IPS-18c (cell line): Measurements from ENCODE around the gene SEC11A.
"Not testable (repeated sequence)": the region's sequence is repeated elsewhere in the genome, so short reads cannot be mapped to it uniquely, and the experiment has no call there.

Experiments used
- H3K4me3 ChIP-seq: 2 replicates; pipeline ENCODE4 v1.7.0; 2013; ENCODE audit warnings: low read depth, mild to moderate bottlenecking, low read length, moderate library complexity; ENCODE audit not compliant: insufficient read depth
- H3K9me3 ChIP-seq: one replicate; pipeline ENCODE4 v1.6.1; 2013; ENCODE audit warnings: mild to moderate bottlenecking, low read length, moderate library complexity; ENCODE audit not compliant: control insufficient read depth, insufficient read depth

The SEC11A gene

GRCh38 chr15:84747416-84748273 is 31.7 kb upstream of the SEC11A start:
- no peaks in the 10 kb centered on the region for H3K9me3 ChIP-seq
- H3K4me3 ChIP-seq, result peak overlapping the region; percentile 59

- no peaks in the 10 kb centered on the region for H3K9me3 ChIP-seq
- no peak overlapping the region for H3K4me3 ChIP-seq
Measured at GRCh38 chr15:84741121-84741520, 25.2 kb upstream of the SEC11A start.

GRCh38 chr15:84740691-84741090 is 24.8 kb upstream of the SEC11A start:
- H3K4me3 ChIP-seq, result no peak overlapping the region
- H3K9me3 ChIP-seq, result no peaks in the 10 kb centered on the region

- Histone ChIP-seq H3K9me3 (no peaks in the 10 kb centered on the region), H3K4me3 (no peak overlapping the region)
Measured at GRCh38 chr15:84737005-84737404, 21.1 kb upstream of the SEC11A start.

- H3K4me3 ChIP-seq, result no peak overlapping the region
Measured at GRCh38 chr15:84736375-84736774, 20.4 kb upstream of the SEC11A start.

GRCh38 chr15:84735480-84736061 is 19.6 kb upstream of the SEC11A start:
- H3K4me3 ChIP-seq, H3K9me3 ChIP-seq: not testable (repeated sequence)

More at GRCh38 chr15:84736375-84736774, 20.4 kb upstream of the SEC11A start:
- H3K9me3 ChIP-seq, result no peaks in the 10 kb centered on the region

- Histone ChIP-seq H3K4me3 (no peak overlapping the region; the same call in 1 of the 2 replicates), H3K9me3 (no peaks in the 10 kb centered on the region)
Measured at GRCh38 chr15:84734794-84735479, 19.0 kb upstream of the SEC11A start.

GRCh38 chr15:84731774-84732173 is 15.8 kb upstream of the SEC11A start:
- H3K4me3 ChIP-seq, result no peak overlapping the region
- H3K9me3 ChIP-seq, result no peaks in the 10 kb centered on the region

- Histone ChIP-seq H3K9me3 (no peaks in the 10 kb centered on the region), H3K4me3 (no peak overlapping the region)
Measured at GRCh38 chr15:84727429-84727828, 11.5 kb upstream of the SEC11A start.

- Histone ChIP-seq H3K9me3 (no peaks in the 10 kb centered on the region), H3K4me3 (no peak overlapping the region)
Measured at GRCh38 chr15:84725001-84725491, 9.1 kb upstream of the SEC11A start.

- no peak overlapping the region for H3K4me3 ChIP-seq
- H3K9me3 ChIP-seq, result no peaks in the 10 kb centered on the region
Measured at GRCh38 chr15:84722628-84723027, 6.7 kb upstream of the SEC11A start.

GRCh38 chr15:84721371-84721770 is 5.4 kb upstream of the SEC11A start:
- no peaks in the 10 kb centered on the region for H3K9me3 ChIP-seq
- H3K4me3 ChIP-seq, result no peak overlapping the region

- Histone ChIP-seq H3K4me3 (peak overlapping the region; percentile 97), H3K9me3 (no peaks in the 10 kb centered on the region)
Measured at GRCh38 chr15:84715441-84716035, 401 bp downstream of the SEC11A start.

- Histone ChIP-seq H3K4me3 (peak overlapping the region; percentile 97), H3K9me3 (no peaks in the 10 kb centered on the region)
Measured at GRCh38 chr15:84714821-84715220, 1.1 kb downstream of the SEC11A start.

GRCh38 chr15:84714372-84714771 is 1.6 kb downstream of the SEC11A start:
- 0 out of 2 replicates have a peak overlapping the region, but pooled peaks have one; percentile 97 for H3K4me3 ChIP-seq
- no peaks in the 10 kb centered on the region for H3K9me3 ChIP-seq

- no peaks in the 10 kb centered on the region for H3K9me3 ChIP-seq
Measured at GRCh38 chr15:84703808-84704207, 12.1 kb downstream of the SEC11A start.

GRCh38 chr15:84702961-84703482 is 12.9 kb downstream of the SEC11A start:
- no peaks in the 10 kb centered on the region for H3K9me3 ChIP-seq
- no peak overlapping the region for H3K4me3 ChIP-seq

More at GRCh38 chr15:84703808-84704207, 12.1 kb downstream of the SEC11A start:
- H3K4me3 ChIP-seq, result no peak overlapping the region
